Measurements from ENCODE around the gene ANKRD9.

Gene ANKRD9

GRCh38 chr14:102472791-102473150 lies 36.8 kb downstream of the ANKRD9 start:
- DNase-seq (ENCODE audit: low read depth in 2 of 2) = no peak

DNA sequence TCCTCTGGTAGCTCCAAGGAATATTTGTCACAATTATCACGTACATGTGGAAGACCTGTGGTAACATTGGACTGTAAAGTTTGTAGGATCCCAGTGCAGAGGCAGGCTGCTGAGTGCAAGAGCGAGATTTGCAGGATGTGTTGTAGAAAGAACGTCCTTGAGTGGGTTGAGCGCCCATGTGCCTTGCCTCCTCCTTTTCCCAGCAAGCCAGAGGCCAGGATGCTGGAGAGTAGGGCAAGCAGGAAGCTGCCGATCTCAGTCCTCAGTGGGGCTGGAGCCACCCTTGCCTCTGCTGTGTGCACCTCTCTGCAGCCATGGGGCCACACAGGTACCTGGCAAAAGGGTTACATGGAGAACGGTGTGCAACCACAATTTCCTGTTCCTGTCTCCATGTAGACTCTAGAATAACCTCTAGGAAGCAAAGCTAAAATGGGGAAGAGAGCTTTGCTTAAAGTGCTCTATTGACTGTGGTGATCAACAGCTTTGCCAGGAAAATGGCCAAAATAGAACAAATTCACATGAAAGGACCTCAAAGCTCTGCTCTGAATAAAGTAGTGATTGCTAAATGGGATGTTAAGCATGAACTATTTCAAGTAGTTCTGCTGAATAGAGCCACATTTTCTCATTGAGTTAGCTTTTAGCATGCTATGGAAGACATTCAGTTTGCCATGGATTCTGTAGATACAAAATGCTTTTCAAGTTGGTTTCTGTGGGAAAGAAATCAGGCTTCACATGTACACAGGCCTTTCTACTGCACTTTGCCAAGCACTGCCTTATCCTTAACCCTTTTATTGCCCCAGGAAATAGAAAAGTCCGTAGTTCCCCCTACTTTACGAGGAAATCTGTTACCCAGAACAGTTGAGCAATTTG lies 37.4 kb downstream of the ANKRD9 start:
- DNase-seq (ENCODE audit: low read depth in 2 of 2) = no peak

- DNase-seq (ENCODE audit: low read depth in 2 of 2) = no peak
Measured at GRCh38 chr14:102469261-102469660, 40.3 kb downstream of the ANKRD9 start.

DNA sequence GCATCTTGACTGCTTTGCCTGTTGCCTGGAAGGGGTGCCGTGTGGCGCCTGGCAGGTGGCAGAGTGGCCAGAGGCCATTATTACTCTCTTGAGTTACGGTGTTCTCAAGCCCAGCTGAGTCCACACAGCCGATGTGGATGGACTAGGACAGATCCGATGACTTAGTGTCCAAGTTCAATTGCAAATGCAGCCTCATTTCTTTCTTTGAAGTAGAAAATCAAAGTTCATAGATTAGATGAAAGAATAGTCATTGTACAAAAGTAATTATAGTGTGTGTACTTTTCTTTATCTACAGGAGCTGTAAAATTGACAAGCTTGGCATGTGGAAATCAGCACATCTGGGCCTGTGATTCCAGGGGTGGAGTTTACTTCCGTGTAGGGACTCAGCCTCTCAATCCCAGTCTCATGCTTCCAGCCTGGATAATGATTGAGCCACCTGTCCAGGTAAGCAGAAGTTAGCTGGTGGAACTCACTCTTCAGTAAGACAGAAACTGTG lies 44.7 kb downstream of the ANKRD9 start:
- no peak for DNase-seq (ENCODE audit: low read depth in 2 of 2)

DNA sequence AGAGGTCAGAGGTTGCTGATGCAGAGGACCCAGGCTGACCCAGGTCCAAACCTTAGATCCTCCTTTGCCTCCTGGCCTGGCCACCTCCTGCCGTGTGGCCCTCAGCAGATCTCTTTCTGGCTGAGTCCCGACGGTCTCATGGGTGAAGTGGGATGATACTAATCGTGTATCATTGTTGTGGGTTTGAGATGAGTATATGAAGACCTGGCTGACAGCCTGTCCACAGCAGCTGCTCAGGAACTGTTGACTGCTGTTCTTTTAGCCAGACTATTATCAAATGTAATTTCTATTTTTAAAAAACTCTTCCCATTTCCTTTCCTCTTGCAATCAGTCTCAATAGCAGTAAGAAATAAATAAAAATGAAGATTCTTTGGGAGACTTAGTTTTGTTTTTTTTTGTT lies 45.6 kb downstream of the ANKRD9 start:
- DNase-seq (ENCODE audit: low read depth in 2 of 2) = no peak

DNA sequence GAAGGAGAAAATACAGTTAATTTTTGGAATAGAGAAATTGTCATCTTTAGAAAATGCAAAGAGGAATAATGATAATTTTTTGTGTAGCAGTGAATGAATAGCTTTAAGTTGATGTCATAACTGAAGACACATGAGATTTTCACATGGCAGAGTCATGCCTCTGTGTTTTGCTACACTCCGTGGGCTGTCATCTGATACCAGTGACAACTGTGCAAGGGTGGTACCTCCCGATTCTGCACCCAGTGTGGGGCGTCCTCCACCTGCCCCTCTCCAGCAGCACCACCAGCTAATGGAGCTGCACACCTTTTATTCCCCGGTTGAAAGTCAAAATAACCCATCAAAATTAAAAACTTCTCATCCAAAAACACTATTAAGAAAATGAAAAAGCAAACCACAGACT lies 47.2 kb downstream of the ANKRD9 start:
- no peak for DNase-seq (ENCODE audit: low read depth in 2 of 2)

DNA sequence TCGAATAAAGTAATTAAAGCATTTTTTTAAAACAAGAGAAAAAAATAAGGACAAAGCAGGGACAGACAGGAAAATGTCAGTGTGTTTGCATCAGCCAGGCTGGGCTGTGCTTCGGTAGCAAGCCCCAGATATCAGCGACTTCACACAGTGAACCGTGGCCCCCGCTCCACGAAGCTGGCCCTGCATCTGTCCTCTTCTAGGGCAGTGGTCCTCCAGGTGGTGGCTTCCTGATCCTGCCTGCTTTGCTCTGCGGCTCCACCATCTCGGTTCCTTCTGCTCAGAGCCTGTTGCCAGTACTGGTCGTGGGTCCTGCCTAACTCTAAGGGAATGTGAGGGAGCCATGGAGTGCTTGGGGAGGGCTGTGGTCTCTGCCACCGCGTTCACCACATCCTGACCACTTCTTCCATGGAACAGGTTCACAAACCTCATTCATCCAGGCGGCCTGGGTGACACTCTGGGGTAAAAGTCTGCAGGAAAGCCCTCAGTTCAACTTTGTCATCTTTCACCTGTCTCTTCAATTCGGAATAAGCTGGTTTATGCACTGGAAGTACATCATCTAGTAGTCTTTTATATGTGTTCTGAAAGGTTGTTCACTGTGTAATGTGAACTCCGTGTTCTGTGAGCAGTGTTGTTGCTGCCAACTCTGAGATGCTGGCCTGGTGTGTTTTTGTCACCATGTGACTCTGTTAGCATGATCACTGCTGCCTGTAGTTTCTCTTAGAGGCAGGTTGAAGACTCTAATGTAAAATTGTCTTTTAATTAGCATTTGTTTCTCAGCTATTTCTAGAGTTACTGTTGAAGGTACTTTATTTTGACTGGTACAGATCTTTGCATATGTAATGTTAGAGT lies 47.9 kb downstream of the ANKRD9 start:
- DNase-seq (ENCODE audit: low read depth in 2 of 2) = no peak

DNA sequence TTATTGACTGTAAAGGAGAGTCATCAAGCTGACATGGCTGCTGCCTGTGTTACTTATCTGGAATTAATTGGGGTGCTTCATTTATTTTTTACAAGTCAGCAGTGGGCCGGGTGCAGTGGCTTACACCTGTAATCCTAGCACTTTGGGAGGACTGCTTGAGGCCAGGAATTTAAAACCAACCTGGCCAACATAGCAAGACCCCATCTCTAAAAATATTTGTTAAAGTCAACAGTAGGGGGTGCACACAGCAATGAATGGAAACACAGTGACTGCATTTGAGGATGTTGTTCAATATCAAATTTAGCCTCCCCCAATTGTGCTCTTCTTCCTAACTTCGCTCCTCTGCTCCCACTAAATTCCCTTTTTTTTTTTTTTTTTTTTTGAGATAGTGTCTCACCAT lies 52.1 kb downstream of the ANKRD9 start:
- DNase-seq (ENCODE audit: low read depth in 2 of 2) = no peak

GRCh38 chr14:102454711-102455110 lies 54.9 kb downstream of the ANKRD9 start:
- DNase-seq (ENCODE audit: low read depth in 2 of 2) = no peak

- DNase-seq (ENCODE audit: low read depth in 2 of 2) = no peak
Measured at GRCh38 chr14:102452302-102452701, 57.3 kb downstream of the ANKRD9 start.
